Lung (tissue), 12 donors: ENCODE measurements around the gene SRPRB. TPM values are rescaled to one million over a fixed set of nuclear protein-coding genes. Genes with fewer than 3 reads are reported as not detected.

ENCODE experiments used
- ATAC-seq: fragments of 200-7000 bp; cut with Tn5 transposase; one replicate; pipeline ENCODE4 v1.9.1; 2020; ENCODE audit warnings: moderate number of reproducible peaks; ENCODE audit not compliant: insufficient read depth, low FRiP score
- DNase-seq, 3 donors: peaks; one replicate each; pipeline ENCODE4 v3.0.0-alpha.2; 2013 to 2017
- H3K27ac ChIP-seq, 2 donors: one replicate each; pipeline ENCODE4 v1.5.1; 2013; ENCODE audit warnings: mild to moderate bottlenecking in 2 of 2, moderate library complexity in 2 of 2, control low read depth in 1 of 2, inconsistent platforms in 1 of 2, low read depth in 1 of 2, low read length in 1 of 2
- H3K27me3 ChIP-seq, 3 donors: one replicate each; pipeline ENCODE4 v1.5.1; 2013; ENCODE audit warnings: low read length in 2 of 3; ENCODE audit not compliant: control insufficient read depth in 3 of 3, insufficient read depth in 3 of 3
- H3K36me3 ChIP-seq, 4 donors: one replicate each; pipeline ENCODE4 v1.5.1; 2013; ENCODE audit warnings: low read length in 4 of 4, mild to moderate bottlenecking in 1 of 4, moderate library complexity in 1 of 4; ENCODE audit not compliant: control insufficient read depth in 4 of 4, insufficient read depth in 4 of 4
- H3K4me1 ChIP-seq, 5 donors: one replicate each; pipeline ENCODE4 v1.5.1; 2013; ENCODE audit warnings: low read length in 5 of 5, mild to moderate bottlenecking in 2 of 5, moderate library complexity in 1 of 5; ENCODE audit not compliant: control insufficient read depth in 5 of 5, insufficient read depth in 5 of 5
- H3K4me3 ChIP-seq: one replicate; pipeline ENCODE4 v1.5.1; 2013; ENCODE audit warnings: mild to moderate bottlenecking, control low read depth, moderate library complexity
- H3K9ac ChIP-seq, 2 donors: one replicate each; pipeline ENCODE4 v1.5.1; 2013; ENCODE audit warnings: low read length in 2 of 2, control low read depth in 1 of 2; ENCODE audit not compliant: insufficient read depth in 1 of 2
- H3K9me3 ChIP-seq, 4 donors: one replicate each; pipeline ENCODE4 v1.5.1; 2013; ENCODE audit warnings: low read length in 3 of 4, mild to moderate bottlenecking in 1 of 4, moderate library complexity in 1 of 4; ENCODE audit not compliant: control insufficient read depth in 4 of 4, insufficient read depth in 3 of 4
- WGBS, 2 donors: extraction: QIAGEN DNeasy Blood & Tissue Kit; methylation state at CpG; one replicate each; pipeline ENCODE4 v1.1.7; 2013; 5-methylcytosine and 5-hydroxymethylcytosine counted together
- polyA plus RNA-seq, 2 donors: library from polyadenylated mRNA; stranded (reverse); fragments of 200-250 nt; gene quantifications; one replicate each; pipeline ENCODE4 v1.2.1, GENCODE V29; 2013
- total RNA-seq, 2 donors: library from RNA; depleted of rRNA in 1 of 2; stranded (reverse); fragments of >200 nt in 1 of 2; gene quantifications; one replicate each; pipeline ENCODE4 v1.2.1, GENCODE V29; 2014 to 2021
- TF ChIP-seq, protein P1 (sequence below): IDR thresholded peaks from 2 replicates; pipeline ENCODE4 v1.5.1; 2012; ENCODE audit warnings: mild to moderate bottlenecking; ENCODE audit errors: control extremely low read depth, extremely low read depth
- donor health status: control.
- donor health status: control.
- donor health status: Bipolar disorder and iron deficiency.
- donor health status: healthy.
- donor health status: DM: yes; HTN: yes; CAD: no.

The SRPRB gene
- total and polyA plus RNA-seq, 4 donors = 20.3 to 82.4 (median 39.3) TPM

GRCh38 chr3:133830071-133830470 is 24.5 kb downstream of the SRPRB start:
- Histone ChIP-seq H3K36me3 (peaks cover 0 to 3% (median 1%) of the 10 kb centered on the region in 4 donors), H3K9ac (no peak overlapping the region), H3K4me3 (no peak overlapping the region), H3K9me3 (no peaks in the 10 kb centered on the region), H3K27me3 (no peaks in the 10 kb centered on the region), H3K27ac (no peak overlapping the region), H3K4me1 (no peaks in the 10 kb centered on the region)
- ATAC-seq (no peak), DNase-seq (no peak)
- TF ChIP-seq, protein P1, sequence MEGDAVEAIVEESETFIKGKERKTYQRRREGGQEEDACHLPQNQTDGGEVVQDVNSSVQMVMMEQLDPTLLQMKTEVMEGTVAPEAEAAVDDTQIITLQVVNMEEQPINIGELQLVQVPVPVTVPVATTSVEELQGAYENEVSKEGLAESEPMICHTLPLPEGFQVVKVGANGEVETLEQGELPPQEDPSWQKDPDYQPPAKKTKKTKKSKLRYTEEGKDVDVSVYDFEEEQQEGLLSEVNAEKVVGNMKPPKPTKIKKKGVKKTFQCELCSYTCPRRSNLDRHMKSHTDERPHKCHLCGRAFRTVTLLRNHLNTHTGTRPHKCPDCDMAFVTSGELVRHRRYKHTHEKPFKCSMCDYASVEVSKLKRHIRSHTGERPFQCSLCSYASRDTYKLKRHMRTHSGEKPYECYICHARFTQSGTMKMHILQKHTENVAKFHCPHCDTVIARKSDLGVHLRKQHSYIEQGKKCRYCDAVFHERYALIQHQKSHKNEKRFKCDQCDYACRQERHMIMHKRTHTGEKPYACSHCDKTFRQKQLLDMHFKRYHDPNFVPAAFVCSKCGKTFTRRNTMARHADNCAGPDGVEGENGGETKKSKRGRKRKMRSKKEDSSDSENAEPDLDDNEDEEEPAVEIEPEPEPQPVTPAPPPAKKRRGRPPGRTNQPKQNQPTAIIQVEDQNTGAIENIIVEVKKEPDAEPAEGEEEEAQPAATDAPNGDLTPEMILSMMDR = no peak
- WGBS, 2 donors = 89 to 95% methylated on average over 3 of the region's 3 CpGs

DNA sequence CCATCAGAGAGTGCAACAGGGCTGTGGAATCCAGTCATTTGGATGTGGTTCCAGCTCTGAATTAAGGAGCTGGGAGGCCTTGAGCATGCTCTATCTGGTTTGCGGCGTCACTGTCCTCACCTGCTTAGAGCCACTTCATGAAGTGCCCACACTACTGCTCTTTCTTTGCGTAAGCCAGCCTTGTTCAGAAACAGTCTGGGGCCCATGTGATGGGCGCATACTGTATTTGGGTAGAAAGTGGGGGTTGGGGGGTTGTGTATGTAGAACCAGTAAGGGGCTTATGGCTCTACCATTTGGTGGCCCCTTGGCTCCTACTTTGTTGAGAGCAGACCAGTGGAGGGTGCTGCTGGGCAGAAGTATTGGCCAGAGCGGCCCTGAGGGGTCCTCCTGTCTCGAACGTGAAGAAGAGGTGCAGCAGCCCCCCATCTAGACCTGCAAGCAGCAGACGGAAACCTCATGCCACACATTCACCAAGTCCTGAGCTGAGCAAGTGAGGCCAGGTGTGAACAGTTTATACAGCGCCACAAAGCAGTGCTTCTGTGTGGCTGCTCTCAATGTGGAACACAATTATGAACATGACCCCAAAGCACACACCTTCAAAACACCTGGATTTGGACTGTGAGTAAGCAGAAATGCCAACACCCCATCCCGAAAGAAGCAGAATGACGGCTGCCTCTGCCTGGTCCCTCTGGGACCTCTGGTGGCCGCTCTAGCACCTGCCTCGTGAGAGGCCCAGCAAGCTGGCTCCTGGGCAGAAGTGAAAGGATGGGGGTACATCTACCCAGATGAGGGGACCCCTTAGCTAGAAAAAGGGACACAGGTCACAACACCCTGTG is 26.6 kb downstream of the SRPRB start:
- H3K9ac ChIP-seq = no peak overlapping the region
- 81 to 83% methylated on average over 13 of the region's 13 CpGs for WGBS, 2 donors
- H3K27me3 ChIP-seq = no peaks in the 10 kb centered on the region
- DNase-seq = no peak
- H3K4me1 ChIP-seq = no peaks in the 10 kb centered on the region
- no peak for ATAC-seq
- H3K36me3 ChIP-seq = peaks cover 0 to 3% (median 0%) of the 10 kb centered on the region in 4 donors
- no peak overlapping the region for H3K27ac ChIP-seq
- TF ChIP-seq, protein P1 = no peak
- H3K9me3 ChIP-seq = no peaks in the 10 kb centered on the region
- H3K4me3 ChIP-seq = no peak overlapping the region

- no peak overlapping the region for H3K4me3 ChIP-seq
- no peaks in the 10 kb centered on the region for H3K9me3 ChIP-seq
- no peak overlapping the region for H3K9ac ChIP-seq
- TF ChIP-seq, protein P1 = no peak
- no peaks in the 10 kb centered on the region for H3K4me1 ChIP-seq
- H3K36me3 ChIP-seq = peaks cover 0 to 3% (median 0%) of the 10 kb centered on the region in 4 donors
- no peak for ATAC-seq
- H3K27ac ChIP-seq = no peak overlapping the region
- 92 to 100% methylated on average over 10 of the region's 10 CpGs for WGBS, 2 donors
- H3K27me3 ChIP-seq = no peaks in the 10 kb centered on the region
- no peak for DNase-seq
Observed at GRCh38 chr3:133832802-133833144, 27.2 kb downstream of the SRPRB start.
